SKM-1 (cell line): Measurements from ENCODE around the gene MYO9B.
A peak's percentile ranks its signal among the peaks of the same experiment; 100 is the strongest.

Source experiments
- DNase-seq: peaks from one replicate; lab custom pipeline; 2025; ENCODE audit not compliant: unreplicated experiment; lab: John Stamatoyannopoulos, UW

MYO9B gene

DNA sequence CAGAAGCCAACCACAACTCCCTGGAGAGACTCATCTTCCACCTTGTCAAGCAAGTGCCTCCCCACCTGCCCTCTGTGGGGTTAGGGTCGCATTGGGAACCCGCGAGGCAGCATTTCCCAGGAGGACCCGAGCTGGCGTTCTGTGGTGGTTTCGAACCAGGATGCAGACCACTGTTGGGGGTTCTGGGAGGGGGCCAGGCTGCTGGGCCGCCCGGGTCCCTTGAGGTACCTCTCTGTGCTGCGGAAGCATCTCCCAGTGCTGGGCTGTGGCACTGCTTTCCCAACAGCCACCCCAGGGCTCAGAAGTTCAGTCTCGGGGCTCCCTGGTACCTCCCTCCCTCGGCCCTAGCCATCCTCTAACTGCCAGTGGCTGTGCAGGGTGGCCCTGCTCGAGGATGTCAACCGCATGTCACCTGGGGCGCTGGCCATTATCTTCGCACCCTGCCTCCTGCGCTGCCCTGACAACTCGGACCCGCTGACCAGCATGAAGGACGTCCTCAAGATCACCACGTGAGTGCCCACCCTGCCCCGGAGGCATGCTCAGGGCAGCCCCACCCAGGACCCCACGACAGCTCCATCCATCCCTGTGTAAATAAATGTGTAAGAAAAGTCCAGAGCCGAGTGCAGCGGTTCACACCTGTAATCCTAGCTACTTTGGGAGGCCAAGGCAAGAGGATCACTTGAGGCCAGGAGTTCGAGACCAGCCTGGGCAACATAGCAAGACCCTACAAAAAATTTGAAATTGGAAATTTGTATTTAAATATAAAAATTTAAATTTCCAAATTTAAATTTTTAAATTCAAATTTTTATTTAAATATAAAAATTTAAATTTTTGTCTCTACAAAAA lies 131.4 kb downstream of the MYO9B start:
- no peak for DNase-seq

DNA sequence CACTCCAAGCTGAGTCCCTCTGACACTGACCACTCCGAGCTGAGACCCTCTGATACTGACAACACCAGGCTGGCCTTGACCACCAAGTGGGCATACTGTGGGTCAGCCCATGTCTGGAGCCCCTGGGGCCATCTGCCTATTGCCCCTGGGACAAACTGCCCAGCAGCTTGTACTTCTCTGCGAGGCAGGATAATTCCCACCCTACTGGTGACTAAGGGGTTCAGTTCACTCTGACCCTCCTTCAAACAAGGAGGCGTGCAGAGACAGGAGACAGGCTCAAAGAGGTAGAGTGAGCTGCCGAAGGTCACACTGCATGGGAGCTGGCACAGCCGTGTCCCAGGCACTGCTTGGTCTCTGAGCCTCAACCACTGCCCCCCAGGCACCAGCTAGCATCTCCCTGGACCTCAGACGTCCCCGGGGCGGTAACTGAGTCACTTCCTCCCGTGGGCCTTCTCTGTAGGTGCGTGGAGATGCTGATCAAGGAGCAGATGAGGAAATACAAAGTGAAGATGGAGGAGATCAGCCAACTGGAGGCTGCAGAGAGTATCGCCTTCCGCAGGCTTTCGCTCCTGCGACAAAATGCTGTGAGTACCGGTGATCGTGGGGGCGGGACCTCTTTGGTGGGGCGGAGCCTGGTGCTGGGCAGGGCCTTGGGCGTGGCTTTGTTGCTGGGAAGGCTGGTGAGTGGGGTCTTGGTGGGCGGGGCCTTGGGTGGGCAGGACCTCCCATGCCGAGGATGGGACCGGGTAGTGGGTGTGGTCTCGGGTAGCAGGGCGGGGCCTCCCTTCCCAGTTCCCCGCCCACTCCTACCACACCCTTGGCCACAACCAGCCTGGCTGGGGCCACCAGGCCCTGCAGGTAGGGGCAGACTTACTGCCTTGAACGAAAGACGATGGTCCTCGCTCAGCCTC lies 133.8 kb downstream of the MYO9B start:
- DNase-seq = no peak

DNA sequence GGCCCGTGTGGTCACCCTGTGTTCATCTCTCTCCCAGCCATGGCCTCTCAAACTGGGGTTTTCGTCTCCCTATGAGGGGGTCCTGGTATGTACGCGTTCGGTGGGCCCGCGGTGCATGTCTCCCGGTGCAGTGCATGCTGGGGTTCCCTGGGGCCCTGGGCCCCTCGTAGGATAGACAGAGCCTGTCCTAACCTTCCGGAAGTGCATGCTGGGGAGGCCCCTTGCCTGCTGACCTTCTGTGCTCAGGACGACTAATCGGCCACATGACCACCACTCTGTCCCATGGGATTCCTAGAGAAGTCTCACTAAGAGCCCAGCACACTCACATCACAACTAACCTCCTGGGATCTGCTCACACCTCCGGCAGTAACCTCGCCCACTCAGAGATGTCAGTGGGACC lies 134.7 kb downstream of the MYO9B start:
- DNase-seq = no peak

DNA sequence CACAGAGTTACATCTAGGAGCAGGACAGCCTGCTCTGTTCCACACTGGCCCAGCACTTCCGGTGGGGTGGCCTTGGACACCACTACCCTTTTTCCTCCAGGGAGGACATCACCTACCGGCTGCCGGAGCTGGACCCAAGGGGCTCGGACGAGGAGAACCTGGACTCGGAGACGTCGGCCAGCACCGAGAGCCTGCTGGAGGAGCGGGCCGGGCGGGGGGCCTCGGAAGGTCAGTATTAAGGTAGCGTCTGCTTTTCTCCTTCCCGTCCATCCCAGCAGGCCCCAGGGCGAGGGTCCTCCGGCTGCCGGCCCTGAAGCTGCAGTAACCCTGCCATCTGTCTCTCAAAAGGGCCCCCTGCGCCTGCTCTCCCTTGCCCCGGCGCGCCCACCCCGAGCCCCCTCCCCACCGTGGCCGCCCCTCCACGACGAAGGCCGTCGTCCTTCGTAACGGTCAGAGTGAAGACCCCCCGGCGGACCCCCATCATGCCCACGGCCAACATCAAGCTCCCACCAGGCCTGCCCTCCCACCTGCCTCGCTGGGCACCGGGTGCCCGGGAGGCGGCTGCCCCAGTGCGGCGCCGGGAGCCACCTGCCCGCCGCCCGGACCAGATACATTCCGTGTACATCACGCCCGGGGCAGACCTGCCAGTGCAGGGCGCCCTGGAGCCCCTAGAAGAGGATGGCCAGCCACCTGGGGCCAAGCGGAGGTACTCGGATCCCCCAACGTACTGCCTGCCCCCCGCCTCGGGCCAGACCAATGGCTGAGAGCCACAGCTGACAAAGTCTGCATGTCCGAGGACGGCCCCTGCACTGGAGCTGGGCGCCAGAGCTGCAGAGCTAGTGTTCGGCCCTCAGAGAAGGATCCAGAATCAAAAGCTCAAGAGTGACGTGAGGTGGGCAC lies 136.2 kb downstream of the MYO9B start:
- DNase-seq = no peak

DNA sequence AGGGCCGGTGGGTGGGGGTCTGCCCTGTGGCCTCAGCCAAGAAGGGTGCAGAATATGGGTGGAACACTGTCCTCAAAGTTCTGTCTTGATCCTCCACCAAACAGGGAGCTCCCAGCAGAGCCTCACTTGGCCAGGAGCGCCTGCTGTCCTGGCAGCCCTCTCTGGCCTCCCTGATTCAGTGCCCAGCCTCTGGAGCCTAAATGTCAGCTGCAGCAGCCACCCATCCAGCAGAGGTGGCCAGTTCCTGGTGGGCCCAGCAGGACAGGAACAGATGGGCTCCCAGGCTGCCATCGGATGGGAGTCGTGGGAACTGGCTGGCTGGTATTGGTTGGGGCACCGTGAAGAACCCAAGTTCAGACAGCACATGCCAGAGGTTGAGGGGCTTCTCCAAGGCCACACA lies 137.8 kb downstream of the MYO9B start:
- no peak for DNase-seq

DNA sequence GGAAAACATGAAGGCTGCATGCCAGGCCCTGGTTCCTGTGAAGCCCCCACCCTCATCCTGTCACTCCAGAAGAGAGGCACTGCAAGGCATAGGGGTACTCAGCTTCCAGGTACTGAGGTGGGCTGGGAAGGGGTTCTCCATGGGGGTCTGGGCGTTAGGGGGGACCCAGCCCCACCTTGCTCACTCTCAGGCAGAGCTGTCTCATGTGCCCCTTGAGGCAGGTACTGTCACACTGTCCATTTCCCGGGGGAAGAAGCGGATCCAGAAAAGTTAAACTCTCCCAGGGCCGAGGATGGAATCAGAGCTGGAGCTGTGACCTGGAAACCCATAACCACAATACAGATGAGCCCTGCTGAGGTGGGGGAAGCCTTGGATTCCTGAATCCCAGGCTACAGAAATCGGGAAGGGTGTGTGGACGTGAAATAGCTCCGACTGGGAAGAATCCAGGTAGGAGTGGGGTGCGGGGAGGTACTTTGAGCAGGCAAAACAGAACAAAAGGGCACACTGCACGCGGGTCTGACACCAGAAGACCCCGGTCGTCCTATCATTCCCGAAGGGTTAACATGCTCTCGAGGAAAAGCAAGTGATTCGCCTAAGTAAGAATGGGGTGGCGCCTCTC lies 139.0 kb downstream of the MYO9B start:
- DNase-seq = no peak

DNA sequence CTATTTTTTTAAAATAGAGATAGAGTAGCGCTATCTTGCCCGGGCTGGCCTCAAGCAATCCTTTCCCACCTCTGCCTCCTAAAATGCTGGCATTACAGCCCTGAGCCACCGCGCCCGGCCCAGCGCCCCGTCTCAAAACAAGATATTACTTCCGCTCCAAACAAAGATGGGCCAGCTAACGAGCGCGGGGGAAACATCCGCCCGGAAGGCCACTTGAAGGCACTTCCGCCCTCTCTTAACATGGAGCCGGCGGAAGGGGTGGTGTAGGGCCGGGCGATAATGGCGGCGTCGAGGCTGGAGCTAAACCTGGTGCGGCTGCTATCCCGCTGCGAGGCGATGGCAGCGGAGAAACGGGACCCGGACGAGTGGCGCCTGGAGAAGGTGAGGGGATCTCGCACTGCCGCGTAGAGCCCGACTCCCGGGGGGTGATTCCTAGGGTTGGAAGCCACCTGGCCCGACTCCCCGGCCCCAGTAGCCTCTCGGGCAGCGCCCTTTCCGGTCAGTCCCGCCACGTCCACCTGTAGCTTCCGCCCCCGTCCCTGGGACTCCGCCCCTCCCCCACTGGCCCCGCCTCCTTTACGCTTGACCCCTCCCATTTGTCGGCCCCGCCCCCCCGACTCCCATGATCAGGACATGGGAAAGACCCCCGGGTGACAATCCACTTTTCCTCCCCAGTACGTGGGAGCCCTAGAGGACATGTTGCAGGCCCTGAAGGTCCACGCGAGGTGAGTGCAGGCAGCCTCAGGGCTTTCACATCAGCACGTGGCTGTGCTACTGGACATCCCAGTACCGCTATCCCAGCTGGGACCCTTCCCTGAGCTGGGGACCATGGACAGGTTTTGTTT lies 139.8 kb downstream of the MYO9B start, which contains the start of gene USE1:
USE1 (plus strand) TSS at position 231 of the 845 bp plus-strand sequence; CDS start at position 280, 49 bp downstream.
- peak; percentile 77 for DNase-seq

DNA sequence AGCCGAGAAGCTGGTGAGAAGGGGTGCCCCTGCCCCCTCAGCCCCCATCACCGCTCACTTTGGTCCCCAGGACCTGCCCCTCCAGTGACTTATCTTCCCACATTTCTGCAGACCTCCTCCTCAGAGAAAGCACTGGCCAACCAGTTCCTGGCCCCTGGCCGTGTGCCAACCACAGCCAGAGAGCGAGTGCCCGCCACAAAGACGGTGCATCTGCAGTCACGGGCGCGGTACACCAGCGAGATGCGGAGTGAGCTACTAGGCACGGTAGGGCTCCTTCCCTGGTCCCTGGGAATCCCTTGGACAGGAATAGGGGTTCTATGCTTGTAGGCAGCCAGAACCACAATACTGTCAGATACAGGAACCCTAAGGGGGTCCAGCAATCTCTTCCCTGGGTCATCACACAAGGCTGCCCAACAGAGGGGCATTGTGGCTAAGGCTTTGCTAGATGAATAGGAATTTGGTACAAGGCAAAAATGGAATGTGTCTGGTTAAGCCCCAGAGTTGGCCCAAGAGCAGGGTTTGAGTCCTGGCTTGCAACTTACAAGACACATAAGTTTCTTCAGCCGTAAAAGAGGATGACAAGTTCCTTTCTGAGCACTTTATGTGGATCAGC lies 140.6 kb downstream of the MYO9B start:
- DNase-seq = no peak

DNA sequence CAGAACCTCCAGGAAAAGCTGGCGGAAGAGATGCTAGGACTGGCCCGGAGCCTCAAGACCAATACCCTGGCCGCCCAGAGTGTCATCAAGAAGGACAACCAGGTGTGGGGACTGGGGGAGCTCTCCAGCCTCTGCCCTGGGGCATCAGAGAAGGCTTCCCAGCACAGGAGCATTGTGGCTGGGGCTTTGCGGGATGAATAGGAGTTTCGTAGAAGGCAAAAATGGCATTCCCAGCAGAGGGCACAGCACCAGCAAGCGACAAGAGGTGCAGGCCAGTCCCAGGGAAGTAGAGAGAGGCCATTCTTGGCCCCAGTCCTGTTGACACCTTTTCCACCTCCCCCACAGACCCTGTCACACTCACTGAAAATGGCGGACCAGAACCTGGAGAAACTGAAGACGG lies 143.7 kb downstream of the MYO9B start:
- no peak for DNase-seq

DNA sequence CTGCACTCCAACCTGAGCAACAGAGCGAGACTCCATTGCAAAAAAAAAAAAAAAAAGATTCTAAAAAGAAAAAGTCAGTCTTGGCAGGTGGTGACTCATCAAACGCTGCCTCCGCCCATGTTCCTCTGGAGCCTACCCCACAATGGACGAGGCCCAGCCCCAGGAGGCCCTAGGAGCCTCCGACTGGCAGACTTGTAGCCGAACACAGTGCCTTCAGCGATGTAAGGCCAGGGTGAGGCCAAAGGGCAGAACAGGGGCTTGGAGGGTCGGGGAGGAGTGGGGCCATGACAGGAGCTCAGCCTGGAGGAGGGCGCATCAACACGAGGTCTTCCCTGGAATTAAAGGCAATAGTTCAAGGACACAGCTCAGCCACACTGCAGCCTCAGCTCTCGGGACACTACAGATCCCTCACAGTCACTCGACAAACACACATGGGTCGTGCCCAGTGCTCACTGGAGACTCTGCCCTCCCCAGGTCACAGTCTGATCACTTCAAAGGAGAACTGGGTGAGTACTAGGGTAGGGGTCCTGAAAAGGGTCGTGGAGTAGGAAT lies 144.7 kb downstream of the MYO9B start:
- DNase-seq = no peak

DNA sequence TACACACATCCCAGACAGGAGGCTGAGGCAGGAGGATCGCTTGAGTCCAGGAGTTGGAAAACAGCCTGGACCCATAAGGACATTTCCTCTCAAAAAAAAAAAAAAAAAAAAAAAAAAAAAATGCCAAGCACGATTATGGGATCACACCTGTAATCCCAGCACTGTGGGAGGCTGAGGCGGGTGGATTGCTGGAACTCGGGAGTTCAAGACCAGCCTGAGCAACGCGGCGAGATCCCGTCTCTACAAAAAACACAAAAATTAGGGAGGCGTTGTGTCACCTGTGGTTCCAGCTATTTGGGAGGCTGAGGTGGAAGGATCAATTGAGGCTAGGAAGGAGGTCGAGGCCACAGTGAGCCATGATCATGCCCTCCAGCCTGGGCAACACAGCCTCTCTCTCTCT lies 149.5 kb downstream of the MYO9B start:
- DNase-seq = no peak

DNA sequence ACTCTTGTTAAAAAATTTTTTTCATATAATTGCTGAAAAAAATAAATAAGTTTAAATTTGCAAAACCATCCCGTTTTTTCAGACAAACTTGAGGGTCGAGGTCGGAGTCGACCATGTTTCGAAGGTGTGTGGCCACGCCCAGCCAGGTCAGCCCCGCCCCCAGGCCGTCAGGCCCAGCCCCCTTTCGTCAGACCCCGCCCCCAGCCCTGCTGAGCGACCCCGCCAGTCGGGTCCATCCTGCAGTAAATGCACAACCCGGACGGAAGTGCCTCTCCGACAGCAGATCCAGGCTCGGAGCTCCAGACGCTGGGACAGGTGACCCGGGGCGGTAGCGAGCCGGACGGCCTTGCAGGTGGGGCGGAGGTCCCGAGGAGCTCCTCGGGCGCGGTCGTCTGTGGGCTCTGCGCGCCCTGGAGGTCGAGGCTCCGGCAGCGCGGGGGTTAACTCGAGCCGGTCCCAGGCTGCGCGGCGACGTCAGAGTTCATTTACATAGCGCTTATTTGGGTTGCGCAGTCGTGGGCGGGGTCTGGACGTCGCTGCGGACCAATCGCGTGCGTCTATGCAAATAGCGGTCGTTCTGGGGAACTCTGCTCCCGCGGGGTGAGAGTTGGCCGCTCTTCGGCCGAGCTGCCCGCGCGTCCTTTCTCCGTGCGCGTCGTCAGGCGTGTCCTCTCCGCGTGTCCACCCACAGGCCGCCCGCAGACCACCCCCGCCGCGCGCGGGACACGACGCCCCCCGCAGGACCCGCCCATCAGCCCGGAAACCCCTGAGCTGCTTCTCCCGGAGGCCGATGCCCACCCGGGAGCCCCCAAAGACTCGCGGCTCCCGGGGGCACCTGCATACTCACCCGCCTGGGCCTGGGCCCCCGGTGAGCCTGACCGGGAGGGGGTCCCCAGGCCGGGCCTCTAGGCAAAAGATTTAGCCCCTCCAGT lies 150.7 kb downstream of the MYO9B start, which contains the start of gene OCEL1:
OCEL1 (plus strand) TSS at position 225 of the 932 bp plus-strand sequence; CDS start at position 247, 22 bp downstream.
- DNase-seq = peak; percentile 96

DNA sequence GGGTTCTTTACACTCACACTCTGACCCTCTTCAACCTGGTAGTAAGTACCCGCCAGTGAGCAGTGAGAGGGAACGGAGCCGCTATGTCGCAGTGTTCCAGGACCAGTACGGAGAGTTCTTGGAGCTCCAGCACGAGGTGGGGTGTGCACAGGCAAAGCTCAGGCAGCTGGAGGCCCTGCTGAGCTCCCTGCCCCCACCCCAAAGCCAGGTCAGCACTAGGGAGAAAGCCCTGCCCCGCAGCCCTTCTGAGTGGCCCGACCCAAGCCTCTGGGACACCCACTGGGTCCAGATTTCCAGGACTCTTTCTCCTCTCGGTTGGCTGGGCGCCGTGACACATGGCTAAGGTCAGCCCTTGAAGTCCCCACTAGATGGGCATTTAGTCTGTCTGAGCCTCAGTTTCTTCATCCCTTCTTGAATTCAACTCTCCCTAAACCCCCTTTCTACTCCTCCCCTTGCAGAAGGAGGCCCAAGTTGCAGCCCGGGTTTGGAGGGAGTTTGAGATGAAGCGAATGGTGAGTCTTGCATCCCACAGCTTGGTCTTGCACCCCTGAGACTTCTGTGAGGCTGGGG lies 152.3 kb downstream of the MYO9B start:
- no peak for DNase-seq

DNA sequence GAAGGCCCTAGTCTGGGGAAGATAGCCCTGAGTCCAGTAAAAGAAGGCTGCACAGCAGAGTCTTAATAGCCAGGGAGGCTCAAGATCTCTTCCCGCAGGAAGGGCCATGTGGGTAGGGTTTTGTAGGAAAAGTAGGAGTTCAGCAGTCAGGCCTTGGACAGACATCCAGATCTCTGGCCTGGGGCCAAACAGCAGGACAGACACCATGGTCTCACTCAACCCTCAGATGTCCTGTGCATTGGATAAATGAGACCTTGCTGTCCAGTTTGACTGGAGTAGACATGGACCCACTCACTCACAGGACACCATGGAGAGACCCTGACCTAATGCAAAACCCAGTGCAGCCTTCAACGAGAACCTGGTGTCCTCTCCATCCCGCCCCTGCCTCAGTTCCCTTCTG lies 154.3 kb downstream of the MYO9B start:
- DNase-seq = no peak

DNA sequence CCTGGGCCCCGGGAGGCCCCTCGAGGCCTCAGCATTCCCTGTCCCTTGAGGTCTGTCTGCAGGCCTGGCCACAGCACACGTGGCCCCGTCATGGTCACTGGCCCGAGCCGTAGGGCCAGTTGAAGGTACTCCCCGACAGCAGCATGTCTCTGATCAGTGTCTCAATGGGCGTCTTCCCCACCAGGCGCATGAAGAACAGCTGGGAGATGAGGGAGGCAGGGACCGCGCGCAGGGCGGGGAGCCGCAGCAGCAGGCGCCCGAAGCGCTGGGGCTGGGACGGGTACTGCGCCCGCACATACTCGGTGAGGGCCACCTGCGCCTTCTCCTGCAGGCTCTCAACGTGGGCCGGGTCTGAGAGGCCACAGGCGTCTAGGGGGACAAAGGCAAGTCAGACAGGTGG lies 156.7 kb downstream of the MYO9B start:
- no peak for DNase-seq

DNA sequence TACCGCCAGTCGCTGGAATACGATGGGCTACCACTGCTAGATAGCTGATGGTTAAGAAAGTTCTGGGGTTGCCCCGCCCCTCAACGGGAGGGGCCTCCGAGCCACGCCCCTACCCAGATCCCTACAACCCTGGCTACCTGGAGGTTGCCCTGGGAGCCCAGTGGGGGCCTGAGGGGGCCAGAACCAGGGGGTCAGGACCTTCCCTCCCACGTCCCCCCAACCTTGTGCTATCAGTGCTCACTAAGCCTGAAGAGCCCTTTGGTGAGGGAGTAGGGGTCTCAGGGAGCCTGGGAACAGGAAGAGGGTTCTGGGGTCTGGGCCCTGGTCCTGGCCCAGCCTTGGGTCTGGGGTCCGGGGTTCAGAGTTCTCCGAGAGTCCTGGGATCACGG lies 159.3 kb downstream of the MYO9B start:
- peak; percentile 24 for DNase-seq

DNA sequence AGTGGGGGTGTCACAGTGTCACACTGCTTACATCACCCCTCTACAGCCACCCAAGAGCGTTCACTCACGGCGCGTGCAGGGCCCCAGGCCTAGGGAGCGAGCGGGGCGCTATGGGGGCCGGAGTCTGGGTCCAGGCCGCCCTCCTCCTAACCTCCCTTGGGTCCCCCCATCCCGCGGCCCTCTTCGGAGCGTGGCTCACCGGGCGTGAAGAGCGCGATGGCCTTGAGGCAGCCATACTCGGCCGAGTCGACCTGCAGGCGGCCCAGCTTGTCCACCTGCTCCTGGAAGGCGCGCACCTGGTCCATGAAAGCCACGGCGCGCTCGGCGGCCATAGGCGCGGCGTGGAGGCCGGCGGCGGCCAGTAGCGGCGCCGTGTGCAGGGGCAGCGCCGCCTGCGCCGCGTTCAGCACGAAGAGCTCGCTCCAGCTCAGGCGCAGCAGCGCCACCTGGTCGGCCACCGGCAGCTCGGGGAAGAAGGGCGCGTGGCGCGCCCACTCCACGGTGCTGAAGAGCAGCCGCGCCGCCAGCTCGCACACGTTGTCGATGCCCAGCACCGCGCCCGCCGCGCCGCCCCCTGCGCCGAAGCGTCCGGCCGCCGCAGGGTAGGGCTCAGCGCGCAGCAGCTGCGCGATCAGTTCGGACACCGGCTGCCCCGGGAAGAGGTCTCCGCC lies 159.9 kb downstream of the MYO9B start:
- no peak for DNase-seq
